Gastrocnemius medialis (tissue), 4 donors: ENCODE data around the gene TALDO1.

Experiments used
- POLR2A ChIP-seq, 2 donors: fragments of 450-650 bp; IDR thresholded peaks; one replicate each; pipeline ENCODE4 v1.6.1; 2017; ENCODE audit warnings: antibody characterized with exemption in 2 of 2, mild to moderate bottlenecking in 2 of 2, moderate library complexity in 2 of 2
- TF ChIP-seq, protein P1 (sequence below), 5 experiments: fragments of 450-650 bp in 3 of 5; fragments of 200-600 bp in 2 of 5; sonication (generic) in 2 of 5; IDR thresholded peaks in 4 of 5; conservative IDR thresholded peaks in 1 of 5; 1 replicate in 4 of 5; 2 replicates in 1 of 5; pipeline ENCODE4 v1.5.1; 2016 to 2019; ENCODE audit warnings: antibody characterized with exemption in 5 of 5, mild to moderate bottlenecking in 3 of 5, moderate library complexity in 3 of 5

DNA sequence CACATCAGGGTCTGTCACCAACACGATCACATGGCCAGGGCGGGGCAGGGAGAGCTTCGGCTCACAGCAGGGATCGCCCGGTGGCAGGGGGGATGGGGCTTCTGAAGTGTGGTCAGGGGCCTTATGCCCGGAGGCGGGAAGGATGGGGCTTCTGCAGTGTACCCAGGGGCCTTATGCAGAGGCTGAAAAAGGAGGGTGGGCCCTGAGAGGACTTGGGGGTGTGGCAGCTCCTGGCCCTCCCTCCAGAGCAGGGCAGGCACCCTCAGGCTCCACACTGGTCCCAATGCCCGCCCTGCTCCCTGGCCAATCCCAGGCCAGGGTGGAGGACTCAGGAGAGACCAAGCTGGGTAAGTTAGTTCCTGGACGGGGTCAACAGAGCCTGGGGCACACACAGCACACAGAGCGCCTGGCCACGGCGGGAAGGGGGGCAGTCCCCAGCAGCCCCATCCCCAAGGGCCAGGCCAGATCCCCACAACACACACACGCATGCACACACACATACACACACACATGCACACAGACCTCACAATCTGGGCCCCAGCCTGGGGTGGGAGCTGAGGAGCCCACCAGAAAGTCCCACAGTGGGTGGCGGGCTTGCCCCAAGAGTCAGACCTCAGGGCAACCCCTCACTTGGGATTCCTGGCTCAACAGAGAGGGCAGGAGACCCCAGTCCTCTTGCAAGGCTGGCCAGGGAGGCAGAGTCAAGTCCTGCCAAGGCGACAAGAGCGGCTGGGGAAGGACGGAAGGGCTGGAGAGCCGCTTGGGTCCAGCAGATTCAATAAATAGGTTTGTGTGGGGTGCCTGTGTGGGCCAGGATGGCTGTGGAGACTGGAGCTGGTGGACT lies 43.7 kb downstream of the TALDO1 start:
- TF ChIP-seq, protein P1, sequence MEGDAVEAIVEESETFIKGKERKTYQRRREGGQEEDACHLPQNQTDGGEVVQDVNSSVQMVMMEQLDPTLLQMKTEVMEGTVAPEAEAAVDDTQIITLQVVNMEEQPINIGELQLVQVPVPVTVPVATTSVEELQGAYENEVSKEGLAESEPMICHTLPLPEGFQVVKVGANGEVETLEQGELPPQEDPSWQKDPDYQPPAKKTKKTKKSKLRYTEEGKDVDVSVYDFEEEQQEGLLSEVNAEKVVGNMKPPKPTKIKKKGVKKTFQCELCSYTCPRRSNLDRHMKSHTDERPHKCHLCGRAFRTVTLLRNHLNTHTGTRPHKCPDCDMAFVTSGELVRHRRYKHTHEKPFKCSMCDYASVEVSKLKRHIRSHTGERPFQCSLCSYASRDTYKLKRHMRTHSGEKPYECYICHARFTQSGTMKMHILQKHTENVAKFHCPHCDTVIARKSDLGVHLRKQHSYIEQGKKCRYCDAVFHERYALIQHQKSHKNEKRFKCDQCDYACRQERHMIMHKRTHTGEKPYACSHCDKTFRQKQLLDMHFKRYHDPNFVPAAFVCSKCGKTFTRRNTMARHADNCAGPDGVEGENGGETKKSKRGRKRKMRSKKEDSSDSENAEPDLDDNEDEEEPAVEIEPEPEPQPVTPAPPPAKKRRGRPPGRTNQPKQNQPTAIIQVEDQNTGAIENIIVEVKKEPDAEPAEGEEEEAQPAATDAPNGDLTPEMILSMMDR (IDR thresholded peaks at IDR 0.05 in 4 of 5, conservative IDR thresholded peaks at IDR 0.05 in 1 of 5): no peak
- no peak for TF ChIP-seq POLR2A (IDR thresholded peaks at IDR 0.05)
